Measurements from ENCODE around the gene DCDC2.
"Not testable (repeated sequence)": the region's sequence is repeated elsewhere in the genome, so short reads cannot be mapped to it uniquely, and the experiment has no call there.

Gene DCDC2

GRCh38 chr6:24327756-24328155 lies 30.1 kb downstream of the DCDC2 start:
- DNase-seq (ENCODE audit: low spot score) = no peak

GRCh38 chr6:24325978-24326377 lies 31.9 kb downstream of the DCDC2 start:
- DNase-seq (ENCODE audit: low spot score) = no peak

GRCh38 chr6:24324617-24325016 lies 33.2 kb downstream of the DCDC2 start:
- DNase-seq (ENCODE audit: low spot score) = no peak

GRCh38 chr6:24323632-24324337 lies 34.1 kb downstream of the DCDC2 start:
- DNase-seq (ENCODE audit: low spot score) = no peak

GRCh38 chr6:24322924-24323323 lies 34.9 kb downstream of the DCDC2 start:
- no peak for DNase-seq (ENCODE audit: low spot score)

GRCh38 chr6:24322446-24322845 lies 35.4 kb downstream of the DCDC2 start:
- DNase-seq (ENCODE audit: low spot score) = not testable (repeated sequence)

GRCh38 chr6:24321538-24322162 lies 36.2 kb downstream of the DCDC2 start:
- no peak for DNase-seq (ENCODE audit: low spot score)

- no peak for DNase-seq (ENCODE audit: low spot score)
Observed at GRCh38 chr6:24313251-24314141, 44.4 kb downstream of the DCDC2 start.

GRCh38 chr6:24311775-24312174 lies 46.1 kb downstream of the DCDC2 start:
- not testable (repeated sequence) for DNase-seq (ENCODE audit: low spot score)

- no peak for DNase-seq (ENCODE audit: low spot score)
Observed at GRCh38 chr6:24307881-24308280, 50.0 kb downstream of the DCDC2 start.

GRCh38 chr6:24306936-24307335 lies 50.9 kb downstream of the DCDC2 start:
- DNase-seq (ENCODE audit: low spot score) = no peak

- no peak for DNase-seq (ENCODE audit: low spot score)
Observed at GRCh38 chr6:24306038-24306437, 51.8 kb downstream of the DCDC2 start.

GRCh38 chr6:24296944-24297343 lies 60.9 kb downstream of the DCDC2 start:
- DNase-seq (ENCODE audit: low spot score) = no peak

- DNase-seq (ENCODE audit: low spot score) = not testable (repeated sequence)
Observed at GRCh38 chr6:24293852-24294251, 64.0 kb downstream of the DCDC2 start.

- DNase-seq (ENCODE audit: low spot score) = no peak
Observed at GRCh38 chr6:24287239-24287638, 70.6 kb downstream of the DCDC2 start.

- no peak for DNase-seq (ENCODE audit: low spot score)
Observed at GRCh38 chr6:24284006-24284405, 73.9 kb downstream of the DCDC2 start.

- DNase-seq (ENCODE audit: low spot score) = peak; percentile 55
Observed at GRCh38 chr6:24283043-24283985, 74.5 kb downstream of the DCDC2 start.

- no peak for DNase-seq (ENCODE audit: low spot score)
Observed at GRCh38 chr6:24274441-24275083, 83.3 kb downstream of the DCDC2 start.

- no peak for DNase-seq (ENCODE audit: low spot score)
Observed at GRCh38 chr6:24273096-24273870, 84.6 kb downstream of the DCDC2 start.

- DNase-seq (ENCODE audit: low spot score) = no peak
Observed at GRCh38 chr6:24272553-24272952, 85.3 kb downstream of the DCDC2 start.

Measured in germinal center (tissue), 1 donor.